Measurements from ENCODE around the gene CREB5. TPM values are rescaled to one million over a fixed set of nuclear protein-coding genes. Genes with fewer than 3 reads are reported as not detected.
"Not testable (repeated sequence)": the region's sequence is repeated elsewhere in the genome, so short reads cannot be mapped to it uniquely, and the experiment has no call there.

Gene CREB5
- total RNA-seq, 1 experiment from 2014 or later: 3.8 TPM

GRCh38 chr7:28778786-28779185, 366.5 kb downstream of the CREB5 start:
- no peak for DNase-seq (ENCODE audit: low read depth)

- no peak for DNase-seq (ENCODE audit: low read depth)
Observed at GRCh38 chr7:28779954-28780353, 367.6 kb downstream of the CREB5 start.

GRCh38 chr7:28782362-28782761, 370.0 kb downstream of the CREB5 start:
- no peak for DNase-seq (ENCODE audit: low read depth)

GRCh38 chr7:28784171-28784902, 372.0 kb downstream of the CREB5 start:
- DNase-seq (ENCODE audit: low read depth): no peak

GRCh38 chr7:28785041-28785995, 373.0 kb downstream of the CREB5 start:
- DNase-seq (ENCODE audit: low read depth): no peak

- not testable (repeated sequence) for DNase-seq (ENCODE audit: low read depth)
Observed at GRCh38 chr7:28786156-28786555, 373.8 kb downstream of the CREB5 start.

GRCh38 chr7:28787106-28787505, 374.8 kb downstream of the CREB5 start:
- no peak for DNase-seq (ENCODE audit: low read depth)

GRCh38 chr7:28790467-28790866, 378.1 kb downstream of the CREB5 start:
- DNase-seq (ENCODE audit: low read depth): no peak

- no peak for DNase-seq (ENCODE audit: low read depth)
Observed at GRCh38 chr7:28792858-28793257, 380.5 kb downstream of the CREB5 start.

- DNase-seq (ENCODE audit: low read depth): peak; percentile 73
Observed at GRCh38 chr7:28793381-28794085, 381.2 kb downstream of the CREB5 start.

- DNase-seq (ENCODE audit: low read depth): no peak
Observed at GRCh38 chr7:28798274-28798673, 386.0 kb downstream of the CREB5 start.

GRCh38 chr7:28799619-28800018, 387.3 kb downstream of the CREB5 start:
- no peak for DNase-seq (ENCODE audit: low read depth)

- no peak for DNase-seq (ENCODE audit: low read depth)
Observed at GRCh38 chr7:28800150-28800549, 387.8 kb downstream of the CREB5 start.

- peak; percentile 20 for DNase-seq (ENCODE audit: low read depth)
Observed at GRCh38 chr7:28802450-28802849, 390.1 kb downstream of the CREB5 start.

GRCh38 chr7:28804157-28804556, 391.8 kb downstream of the CREB5 start:
- DNase-seq (ENCODE audit: low read depth): no peak

GRCh38 chr7:28804990-28805389, 392.7 kb downstream of the CREB5 start:
- DNase-seq (ENCODE audit: low read depth): peak; percentile 69

- DNase-seq (ENCODE audit: low read depth): no peak
Observed at GRCh38 chr7:28806841-28807240, 394.5 kb downstream of the CREB5 start.

GRCh38 chr7:28807396-28807994, 395.2 kb downstream of the CREB5 start:
- no peak for DNase-seq (ENCODE audit: low read depth)

- DNase-seq (ENCODE audit: low read depth): no peak
Observed at GRCh38 chr7:28808796-28809533, 396.6 kb downstream of the CREB5 start.

GRCh38 chr7:28811008-28811407, 398.7 kb downstream of the CREB5 start:
- no peak for DNase-seq (ENCODE audit: low read depth)
